GM08714 (cell line): Measurements from ENCODE around the gene WSB1.

Experiments
- H3K4me3 ChIP-seq: fragments of 200-500 bp; sonication (Bioruptor generic); 2 replicates; pipeline ENCODE4 v1.5.1; 2014; ENCODE audit warnings: mild to moderate bottlenecking, low read length, inconsistent platforms
- ZNF274 ChIP-seq: IDR thresholded peaks from 2 replicates; pipeline ENCODE4 v1.6.1; 2012; ENCODE audit warnings: mild to moderate bottlenecking, low read depth, low read length

The WSB1 gene

GRCh38 chr17:27288183-27288582 is 5.7 kb upstream of the WSB1 start:
- no peak for TF ChIP-seq ZNF274
- H3K4me3 ChIP-seq: no peak overlapping the region

GRCh38 chr17:27289856-27290255 is 4.1 kb upstream of the WSB1 start:
- no peak for TF ChIP-seq ZNF274
- no peak overlapping the region for H3K4me3 ChIP-seq

GRCh38 chr17:27290916-27291598 is 2.9 kb upstream of the WSB1 start:
- H3K4me3 ChIP-seq: no peak overlapping the region
- no peak for TF ChIP-seq ZNF274

GRCh38 chr17:27293359-27293897 is 486 bp upstream of the WSB1 start:
- peak overlapping the region; percentile 92; the same call in 1 of the 2 replicates for H3K4me3 ChIP-seq
- TF ChIP-seq ZNF274: no peak

- no peak for TF ChIP-seq ZNF274
- H3K4me3 ChIP-seq: peak overlapping the region; percentile 92
These were observed 1.0 kb downstream of the WSB1 start for GRCh38 chr17:27294689-27295630.

- H3K4me3 ChIP-seq: peak overlapping the region; percentile 92
- no peak for TF ChIP-seq ZNF274
These were observed 2.0 kb downstream of the WSB1 start for GRCh38 chr17:27295945-27296344.

GRCh38 chr17:27296428-27296979 is 2.6 kb downstream of the WSB1 start:
- no peak for TF ChIP-seq ZNF274
- H3K4me3 ChIP-seq: peak overlapping the region; percentile 92; the same call in 1 of the 2 replicates

- no peak overlapping the region for H3K4me3 ChIP-seq
- TF ChIP-seq ZNF274: no peak
These were observed 5.6 kb downstream of the WSB1 start for GRCh38 chr17:27299384-27300049.

- no peak for TF ChIP-seq ZNF274
- H3K4me3 ChIP-seq: no peak overlapping the region
These were observed 9.8 kb downstream of the WSB1 start for GRCh38 chr17:27303734-27304133.

GRCh38 chr17:27306276-27306835 is 12.4 kb downstream of the WSB1 start:
- no peak for TF ChIP-seq ZNF274
- H3K4me3 ChIP-seq: no peak overlapping the region

- TF ChIP-seq ZNF274: no peak
- no peak overlapping the region for H3K4me3 ChIP-seq
These were observed 16.7 kb downstream of the WSB1 start for GRCh38 chr17:27310565-27311110.

GRCh38 chr17:27313301-27313700 is 19.4 kb downstream of the WSB1 start:
- TF ChIP-seq ZNF274: no peak
- H3K4me3 ChIP-seq: no peak overlapping the region

- no peak for TF ChIP-seq ZNF274
- H3K4me3 ChIP-seq: no peak overlapping the region
These were observed 21.4 kb downstream of the WSB1 start for GRCh38 chr17:27315322-27315721.
